SK-N-MC (cell line): ENCODE measurements around the gene CATSPER4.

ENCODE experiments used
- DNase-seq: peaks from one replicate; pipeline ENCODE4 v3.0.0-alpha.2; 2011; ENCODE audit warnings: low read depth, low spot score
- H3K27ac ChIP-seq: fragments of 200-600 bp; sonication (generic); 2 replicates; pipeline ENCODE4 v1.5.1; 2016; ENCODE audit warnings: mixed run types
- H3K36me3 ChIP-seq: fragments of 200-600 bp; sonication (generic); 2 replicates; pipeline ENCODE4 v1.6.1; 2017; ENCODE audit warnings: antibody characterized with exemption, low read length, mixed read lengths; ENCODE audit not compliant: insufficient read depth
- H3K4me3 ChIP-seq: fragments of 200-600 bp; sonication (generic); 2 replicates; pipeline ENCODE4 v1.5.1; 2016
- H3K9ac ChIP-seq: fragments of 200-600 bp; sonication (generic); 2 replicates; pipeline ENCODE4 v1.8.0; 2017; ENCODE audit warnings: mixed run types, mixed read lengths; ENCODE audit not compliant: insufficient read length
- H3K9me3 ChIP-seq: fragments of 200-600 bp; sonication (generic); 2 replicates; pipeline ENCODE4 v1.6.1; 2017; ENCODE audit warnings: low read depth, mild to moderate bottlenecking, antibody characterized with exemption, low read length, moderate library complexity, mixed read lengths
- EZH2 ChIP-seq: fragments of 200-600 bp; sonication (generic); IDR thresholded peaks from one replicate; pipeline ENCODE4 v1.6.1; 2017; ENCODE audit warnings: antibody characterized with exemption
- FOXP2 ChIP-seq: optimal IDR thresholded peaks from 2 replicates; pipeline ENCODE3; 2011; ENCODE audit warnings: mild to moderate bottlenecking, moderate library complexity; ENCODE audit not compliant: insufficient read depth; ENCODE audit errors: extremely low read length, control extremely low read depth
- POLR2AphosphoS5 ChIP-seq: IDR thresholded peaks from 2 replicates; pipeline ENCODE4 v1.6.1; 2012; ENCODE audit warnings: mild to moderate bottlenecking, low read depth, low read length, borderline replicate concordance

CATSPER4 gene

GRCh38 chr1:26184086-26184485 lies 6.3 kb upstream of the CATSPER4 start:
- H3K9me3 ChIP-seq = no peaks in the 10 kb centered on the region
- no peak overlapping the region for H3K4me3 ChIP-seq
- H3K27ac ChIP-seq = no peak overlapping the region
- TF ChIP-seq POLR2AphosphoS5 (no peak), FOXP2 (no peak), EZH2 (no peak)
- H3K9ac ChIP-seq = no peak overlapping the region
- DNase-seq = no peak
- H3K36me3 ChIP-seq = no peaks in the 10 kb centered on the region

GRCh38 chr1:26184883-26185282 lies 5.5 kb upstream of the CATSPER4 start:
- no peak overlapping the region for H3K27ac ChIP-seq
- H3K9me3 ChIP-seq = no peaks in the 10 kb centered on the region
- no peak for DNase-seq
- no peak overlapping the region for H3K4me3 ChIP-seq
- no peak for TF ChIP-seq POLR2AphosphoS5
- no peak for TF ChIP-seq EZH2
- no peak for TF ChIP-seq FOXP2
- H3K36me3 ChIP-seq = no peaks in the 10 kb centered on the region
- H3K9ac ChIP-seq = no peak overlapping the region

GRCh38 chr1:26187882-26188281 lies 2.5 kb upstream of the CATSPER4 start:
- no peak overlapping the region for H3K4me3 ChIP-seq
- DNase-seq = no peak
- no peak overlapping the region for H3K27ac ChIP-seq
- TF ChIP-seq POLR2AphosphoS5 (no peak), FOXP2 (no peak), EZH2 (no peak)
- no peaks in the 10 kb centered on the region for H3K9me3 ChIP-seq
- H3K9ac ChIP-seq = no peak overlapping the region
- no peaks in the 10 kb centered on the region for H3K36me3 ChIP-seq

GRCh38 chr1:26188477-26188876 lies 1.9 kb upstream of the CATSPER4 start:
- TF ChIP-seq POLR2AphosphoS5 (no peak), EZH2 (no peak), FOXP2 (no peak)
- no peak overlapping the region for H3K27ac ChIP-seq
- no peak for DNase-seq
- no peak overlapping the region for H3K4me3 ChIP-seq
- H3K9me3 ChIP-seq = no peaks in the 10 kb centered on the region
- no peaks in the 10 kb centered on the region for H3K36me3 ChIP-seq
- no peak overlapping the region for H3K9ac ChIP-seq

GRCh38 chr1:26189331-26189730 lies 1.1 kb upstream of the CATSPER4 start:
- TF ChIP-seq FOXP2 (no peak), EZH2 (no peak), POLR2AphosphoS5 (no peak)
- no peak overlapping the region for H3K27ac ChIP-seq
- no peaks in the 10 kb centered on the region for H3K36me3 ChIP-seq
- DNase-seq = no peak
- H3K4me3 ChIP-seq = no peak overlapping the region
- H3K9me3 ChIP-seq = no peaks in the 10 kb centered on the region
- no peak overlapping the region for H3K9ac ChIP-seq

GRCh38 chr1:26189751-26190275 lies 589 bp upstream of the CATSPER4 start:
- Histone ChIP-seq H3K36me3 (no peaks in the 10 kb centered on the region), H3K9me3 (no peaks in the 10 kb centered on the region), H3K4me3 (no peak overlapping the region), H3K9ac (no peak overlapping the region), H3K27ac (no peak overlapping the region)
- no peak for TF ChIP-seq POLR2AphosphoS5
- no peak for TF ChIP-seq EZH2
- no peak for TF ChIP-seq FOXP2
- no peak for DNase-seq

GRCh38 chr1:26191739-26192138 lies 1.3 kb downstream of the CATSPER4 start:
- no peak overlapping the region for H3K4me3 ChIP-seq
- no peaks in the 10 kb centered on the region for H3K9me3 ChIP-seq
- TF ChIP-seq POLR2AphosphoS5 (no peak), EZH2 (no peak), FOXP2 (no peak)
- DNase-seq = no peak
- H3K36me3 ChIP-seq = no peaks in the 10 kb centered on the region
- H3K27ac ChIP-seq = no peak overlapping the region
- no peak overlapping the region for H3K9ac ChIP-seq

- no peak overlapping the region for H3K9ac ChIP-seq
- no peaks in the 10 kb centered on the region for H3K9me3 ChIP-seq
- no peaks in the 10 kb centered on the region for H3K36me3 ChIP-seq
- TF ChIP-seq EZH2 (no peak), FOXP2 (no peak), POLR2AphosphoS5 (no peak)
- no peak overlapping the region for H3K4me3 ChIP-seq
- DNase-seq = no peak
- H3K27ac ChIP-seq = no peak overlapping the region
Measured at GRCh38 chr1:26195805-26196204, 5.4 kb downstream of the CATSPER4 start.

- H3K27ac ChIP-seq = no peak overlapping the region
- H3K36me3 ChIP-seq = no peaks in the 10 kb centered on the region
- TF ChIP-seq EZH2 (no peak), FOXP2 (no peak)
Measured at GRCh38 chr1:26197301-26197700, 6.9 kb downstream of the CATSPER4 start.

More at GRCh38 chr1:26197301-26197700, 6.9 kb downstream of the CATSPER4 start:
- no peak overlapping the region for H3K4me3 ChIP-seq
- no peak for DNase-seq
- no peak overlapping the region for H3K9ac ChIP-seq
- no peaks in the 10 kb centered on the region for H3K9me3 ChIP-seq
